LNCAP (cell line): ENCODE measurements around the gene NFKBIA.

Source experiments
- TF ChIP-seq, protein P1 (sequence below): fragments of 450-650 bp; IDR thresholded peaks from 2 replicates; pipeline ENCODE4 v1.5.1; 2017; ENCODE audit warnings: mild to moderate bottlenecking

Gene NFKBIA

DNA sequence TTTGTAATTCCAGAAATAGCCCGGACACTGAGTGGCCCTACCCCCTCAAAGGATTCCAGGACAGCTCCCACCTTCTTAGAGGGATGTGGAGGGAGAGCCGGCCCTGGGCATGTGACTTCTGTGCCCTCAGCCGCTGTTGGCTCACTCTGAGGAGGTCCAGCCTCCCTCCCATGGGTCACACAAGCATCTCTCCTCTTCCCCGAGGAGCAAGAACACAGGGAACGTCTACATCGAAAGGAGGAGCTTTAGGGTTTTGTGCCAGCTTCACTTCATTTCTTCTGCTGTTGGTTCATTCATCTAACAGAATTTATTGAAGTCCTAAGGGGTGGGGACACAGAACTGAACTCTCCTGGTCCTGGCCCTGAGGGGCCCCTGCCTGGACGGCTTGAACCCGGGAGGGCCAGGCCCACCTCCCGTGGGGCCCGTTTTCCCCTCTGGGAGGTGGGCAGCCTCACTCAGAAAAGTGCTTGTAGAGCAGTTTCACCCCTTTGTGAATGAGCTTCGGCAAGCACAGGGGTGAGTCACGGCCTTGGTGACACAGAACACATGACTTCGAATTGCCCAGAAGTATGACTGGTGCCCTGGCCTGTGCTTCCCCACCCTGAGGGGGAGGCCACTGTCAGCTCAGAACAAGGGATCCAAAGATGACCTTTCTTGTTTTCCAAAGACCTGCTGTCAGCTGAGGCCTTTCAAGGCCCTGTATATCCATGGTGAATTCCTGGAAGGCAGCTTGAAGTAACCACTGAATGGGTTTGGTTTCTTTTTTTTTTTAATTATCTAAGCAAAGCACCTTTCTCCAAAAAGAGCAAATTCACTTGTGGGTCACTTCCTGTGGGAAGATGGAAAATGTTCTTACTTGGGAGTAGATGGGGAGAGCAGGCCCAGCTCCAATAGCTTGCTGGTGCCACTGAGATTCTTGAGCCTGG is 39.2 kb downstream of the NFKBIA start:
- TF ChIP-seq, protein P1, sequence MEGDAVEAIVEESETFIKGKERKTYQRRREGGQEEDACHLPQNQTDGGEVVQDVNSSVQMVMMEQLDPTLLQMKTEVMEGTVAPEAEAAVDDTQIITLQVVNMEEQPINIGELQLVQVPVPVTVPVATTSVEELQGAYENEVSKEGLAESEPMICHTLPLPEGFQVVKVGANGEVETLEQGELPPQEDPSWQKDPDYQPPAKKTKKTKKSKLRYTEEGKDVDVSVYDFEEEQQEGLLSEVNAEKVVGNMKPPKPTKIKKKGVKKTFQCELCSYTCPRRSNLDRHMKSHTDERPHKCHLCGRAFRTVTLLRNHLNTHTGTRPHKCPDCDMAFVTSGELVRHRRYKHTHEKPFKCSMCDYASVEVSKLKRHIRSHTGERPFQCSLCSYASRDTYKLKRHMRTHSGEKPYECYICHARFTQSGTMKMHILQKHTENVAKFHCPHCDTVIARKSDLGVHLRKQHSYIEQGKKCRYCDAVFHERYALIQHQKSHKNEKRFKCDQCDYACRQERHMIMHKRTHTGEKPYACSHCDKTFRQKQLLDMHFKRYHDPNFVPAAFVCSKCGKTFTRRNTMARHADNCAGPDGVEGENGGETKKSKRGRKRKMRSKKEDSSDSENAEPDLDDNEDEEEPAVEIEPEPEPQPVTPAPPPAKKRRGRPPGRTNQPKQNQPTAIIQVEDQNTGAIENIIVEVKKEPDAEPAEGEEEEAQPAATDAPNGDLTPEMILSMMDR, result no peak

DNA sequence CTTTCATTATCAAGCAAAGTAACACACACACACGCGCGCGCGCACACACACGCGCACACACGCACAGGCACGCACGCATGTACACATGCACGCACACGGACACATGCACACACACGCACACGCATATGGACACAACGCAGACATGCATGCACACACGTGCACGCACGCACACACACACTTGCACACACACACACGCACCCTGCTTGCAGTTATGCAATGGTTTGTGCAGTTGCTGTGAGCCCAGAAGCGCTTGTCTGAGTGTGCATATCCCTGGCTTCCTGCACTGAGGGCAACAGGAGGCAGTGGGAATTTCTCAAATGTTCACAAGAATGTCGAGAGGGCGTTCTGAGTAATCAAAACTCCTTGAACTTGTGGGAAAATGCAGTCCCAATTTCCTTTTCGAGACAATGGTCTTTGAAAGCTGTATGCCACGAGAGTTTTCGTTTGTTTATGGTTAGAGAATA is 41.6 kb downstream of the NFKBIA start:
- TF ChIP-seq, protein P1, result no peak

DNA sequence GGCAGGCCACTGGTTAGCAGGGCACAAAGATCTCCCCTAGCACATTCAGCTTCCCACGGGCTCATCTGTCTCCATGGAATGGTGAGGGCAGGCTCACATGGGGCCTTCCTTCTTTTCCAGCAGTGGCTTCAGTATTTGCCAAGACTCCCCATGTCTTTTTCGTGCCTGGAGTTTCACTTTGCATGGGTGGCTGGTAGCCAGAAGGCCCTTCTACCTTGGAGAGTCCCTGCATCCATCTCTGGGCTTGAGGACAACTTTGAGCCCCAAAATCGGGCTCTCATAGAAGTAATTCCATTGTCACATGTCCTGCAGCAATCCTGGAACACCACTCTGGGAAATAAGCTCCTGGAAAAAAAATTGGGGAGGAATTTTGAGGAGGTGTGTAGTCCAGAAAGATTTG is 42.1 kb downstream of the NFKBIA start:
- TF ChIP-seq, protein P1, result no peak

DNA sequence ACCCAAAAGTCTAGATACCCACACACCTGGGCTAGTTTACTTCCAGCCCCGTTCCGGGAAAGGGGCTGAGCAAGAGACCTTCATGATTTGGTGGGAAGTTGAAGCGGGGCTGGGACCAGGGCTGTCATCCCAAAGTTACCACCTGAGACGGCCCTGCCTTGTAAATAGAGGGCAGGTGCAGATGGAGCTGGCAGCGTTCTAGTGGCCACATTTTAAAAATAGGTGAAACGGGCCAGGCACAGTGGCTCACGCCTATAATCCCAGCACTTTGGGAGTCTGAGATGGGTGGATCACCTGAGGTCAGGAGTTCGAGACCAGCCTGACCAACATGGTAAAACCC is 43.4 kb downstream of the NFKBIA start:
- TF ChIP-seq, protein P1, result no peak

DNA sequence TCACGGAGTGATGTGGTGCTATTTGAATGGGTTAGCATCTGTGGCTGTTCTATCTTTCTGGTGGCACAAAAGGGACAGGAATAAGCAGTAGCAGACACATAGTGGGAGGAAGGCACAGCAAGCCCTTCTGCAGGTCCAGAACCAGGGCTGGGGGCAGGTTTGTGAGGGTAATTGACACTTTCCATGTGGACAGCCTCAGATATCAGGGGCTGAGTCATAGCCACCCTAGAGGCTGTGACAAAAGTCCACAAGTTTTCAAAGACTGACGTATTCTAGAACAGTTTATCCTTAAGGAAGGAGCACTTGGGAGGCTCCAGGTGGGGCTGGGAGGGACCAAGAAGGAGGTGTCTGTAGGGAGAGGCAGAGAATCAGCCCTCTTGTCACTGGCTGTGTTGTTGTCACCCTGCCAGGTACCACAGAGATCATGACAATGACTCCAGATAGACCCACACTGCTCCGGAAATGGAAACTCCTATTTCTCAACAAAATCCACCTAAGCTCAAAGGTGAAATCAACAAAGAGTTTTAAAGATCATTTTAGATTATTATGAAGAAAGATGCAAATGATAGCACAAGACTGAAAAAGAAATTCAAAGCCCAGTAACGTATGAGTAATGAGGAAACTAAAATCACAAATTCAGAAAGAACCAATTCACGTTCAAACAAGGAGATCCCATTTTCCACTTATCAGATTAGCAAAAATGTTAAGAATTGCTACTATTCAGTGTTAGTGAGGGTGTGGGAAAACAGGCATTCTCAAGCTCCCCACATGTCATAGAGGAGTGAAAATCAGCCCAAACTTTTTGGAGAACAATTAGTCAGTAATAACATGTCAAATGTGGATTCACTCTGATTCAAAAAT is 48.3 kb downstream of the NFKBIA start:
- TF ChIP-seq, protein P1, result no peak

DNA sequence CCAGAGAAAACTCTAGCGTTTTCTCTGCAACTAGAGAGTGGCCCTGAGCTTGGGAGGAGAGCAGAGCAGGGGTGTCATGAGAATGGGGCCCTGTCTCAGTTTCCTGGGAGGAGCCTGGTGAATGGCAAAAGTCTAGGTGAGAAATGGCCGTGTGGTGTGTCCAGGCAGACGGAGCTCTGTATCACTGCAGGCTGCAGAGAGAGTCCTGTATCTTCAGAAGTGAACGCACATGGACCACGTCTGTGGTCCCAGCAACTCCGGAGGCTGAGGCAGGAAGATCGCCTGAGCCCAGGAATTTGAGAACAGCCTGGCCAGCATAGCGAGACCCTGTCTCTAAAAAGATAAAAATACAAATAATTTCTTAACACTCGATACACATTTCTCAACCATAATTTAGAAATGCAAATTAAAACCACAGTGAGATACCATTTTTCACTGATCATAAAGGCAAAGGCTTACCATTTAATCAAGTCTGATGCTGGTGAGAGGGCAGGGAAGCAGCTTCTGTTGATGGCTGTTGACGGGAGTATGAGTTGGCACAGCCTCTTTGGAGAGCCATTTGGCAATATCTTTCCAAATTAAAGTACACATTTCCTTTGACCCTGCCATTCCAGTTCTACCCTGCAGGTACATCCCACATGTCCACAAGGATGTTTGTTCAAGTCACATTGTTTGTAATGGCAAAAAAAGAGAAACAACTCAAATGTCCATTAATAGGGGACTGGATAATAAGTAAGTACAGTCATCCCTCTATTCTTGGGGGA is 51.0 kb downstream of the NFKBIA start:
- TF ChIP-seq, protein P1, result no peak
